ENCODE results near the gene RAB1A. TPM values are rescaled to one million over a fixed set of nuclear protein-coding genes. Genes with fewer than 3 reads are reported as not detected.

RAB1A gene
- total RNA-seq, 1 donor from 2014 or later, result 128 TPM

DNA sequence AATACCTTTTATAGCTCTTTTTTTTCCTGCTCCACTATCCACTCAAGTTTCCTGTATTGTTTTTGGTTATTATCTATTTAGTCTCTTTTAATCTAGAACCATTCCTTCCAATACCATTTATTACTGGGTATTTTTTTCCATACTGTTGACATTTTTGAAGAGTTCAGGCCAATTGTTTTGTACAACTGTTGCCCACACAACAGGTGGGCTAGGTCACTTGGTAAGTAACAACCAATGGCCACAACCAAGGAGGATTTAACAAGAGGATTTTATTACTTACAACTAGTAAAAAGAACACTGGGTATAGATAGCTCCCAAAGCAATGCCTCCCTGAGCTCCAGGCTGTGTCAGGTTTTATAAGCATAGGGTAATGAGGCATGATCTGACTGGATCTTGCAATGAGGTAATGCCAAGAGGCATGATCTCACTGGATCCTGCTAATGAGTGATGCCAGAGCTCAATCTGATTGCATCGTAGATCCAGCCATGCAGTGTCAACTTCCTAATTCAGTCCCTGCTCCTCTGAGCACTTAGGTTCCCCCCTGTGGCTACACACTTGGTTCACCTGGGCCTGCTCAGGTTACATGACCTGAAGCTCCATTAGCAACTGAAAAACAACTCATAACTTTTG is 80.8 kb downstream of the RAB1A start:
- Mint-ChIP-seq H3K36me3 (peaks cover 4% of the 10 kb centered on the region), H3K9me3 (no peaks in the 10 kb centered on the region), H3K4me1 (ENCODE audit: unreplicated experiment) (no peaks in the 10 kb centered on the region), H3K4me3 (no peak overlapping the region), H3K27ac (no peak overlapping the region), H3K27me3 (no peaks in the 10 kb centered on the region)
- DNase-seq (ENCODE audit: extremely low spot score, unreplicated experiment), result no peak
- TF ChIP-seq CTCF (conservative IDR thresholded peaks at IDR 0.05), result no peak

GRCh38 chr2:65046633-65047407 is 83.1 kb downstream of the RAB1A start:
- peaks cover 5% of the 10 kb centered on the region for H3K36me3 Mint-ChIP-seq
- DNase-seq (ENCODE audit: extremely low spot score, unreplicated experiment), result no peak
- H3K27ac Mint-ChIP-seq, result no peak overlapping the region
- H3K27me3 Mint-ChIP-seq, result no peaks in the 10 kb centered on the region
- no peaks in the 10 kb centered on the region for H3K4me1 Mint-ChIP-seq (ENCODE audit: unreplicated experiment)
- no peak for TF ChIP-seq CTCF (conservative IDR thresholded peaks at IDR 0.05)
- no peaks in the 10 kb centered on the region for H3K9me3 Mint-ChIP-seq
- H3K4me3 Mint-ChIP-seq, result no peak overlapping the region

DNA sequence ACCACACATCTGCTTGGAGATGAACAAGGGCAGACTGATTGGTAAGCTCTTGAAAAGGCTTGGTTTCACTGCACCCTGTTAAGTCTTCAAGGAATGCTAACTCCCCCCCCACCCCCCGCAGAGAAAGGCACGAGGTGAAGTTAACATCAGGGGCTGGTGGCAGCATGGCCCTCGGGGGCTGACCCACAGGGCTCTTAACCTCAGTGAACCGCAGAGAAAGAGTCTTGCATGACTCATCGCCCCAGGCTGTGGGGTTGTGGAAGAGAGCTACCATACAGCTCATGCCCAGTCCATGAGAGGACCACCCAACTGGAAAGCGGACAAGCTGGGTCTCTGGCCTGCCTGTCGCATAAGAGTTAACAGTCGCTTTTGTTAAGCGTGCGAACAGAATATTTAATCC is 84.3 kb downstream of the RAB1A start:
- Mint-ChIP-seq H3K9me3 (no peaks in the 10 kb centered on the region), H3K36me3 (peaks cover 5% of the 10 kb centered on the region), H3K27me3 (no peaks in the 10 kb centered on the region), H3K4me3 (no peak overlapping the region), H3K27ac (no peak overlapping the region), H3K4me1 (ENCODE audit: unreplicated experiment) (no peaks in the 10 kb centered on the region)
- no peak for DNase-seq (ENCODE audit: extremely low spot score, unreplicated experiment)
- TF ChIP-seq CTCF (conservative IDR thresholded peaks at IDR 0.05), result no peak

DNA sequence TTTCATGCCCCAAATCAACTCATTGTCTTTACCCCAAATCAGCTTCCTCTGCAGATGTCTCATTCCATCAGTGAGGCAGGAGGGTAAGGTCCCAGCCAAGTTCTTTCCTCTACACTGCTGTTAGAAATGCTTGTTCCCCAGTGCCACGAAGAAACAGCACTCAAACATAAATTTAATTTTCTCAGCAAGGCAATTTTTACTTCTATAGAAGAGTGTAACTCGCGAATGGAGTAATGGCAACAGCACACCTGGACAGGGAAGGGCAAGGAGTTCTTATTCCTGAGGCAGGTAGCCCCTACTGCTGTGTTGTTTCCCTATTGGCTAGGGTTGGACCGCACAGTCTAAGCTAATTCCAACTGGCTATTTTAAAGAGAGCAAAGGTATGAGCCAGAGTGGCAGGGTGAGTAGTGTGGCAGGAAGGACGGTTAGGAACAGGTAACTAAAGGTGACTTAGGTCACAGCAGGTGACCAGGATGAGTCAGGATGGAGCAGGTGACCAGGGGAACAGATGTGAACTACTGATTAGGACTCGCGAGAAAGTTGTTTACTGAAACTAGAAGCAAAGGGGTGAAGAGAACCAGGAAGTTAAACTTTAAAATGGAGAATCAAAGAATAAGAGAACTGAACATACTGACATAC is 85.7 kb downstream of the RAB1A start:
- no peaks in the 10 kb centered on the region for H3K9me3 Mint-ChIP-seq
- H3K27me3 Mint-ChIP-seq, result no peaks in the 10 kb centered on the region
- no peak for DNase-seq (ENCODE audit: extremely low spot score, unreplicated experiment)
- H3K4me1 Mint-ChIP-seq (ENCODE audit: unreplicated experiment), result peaks cover 5% of the 10 kb centered on the region
- peaks cover 5% of the 10 kb centered on the region for H3K36me3 Mint-ChIP-seq
- no peak for TF ChIP-seq CTCF (conservative IDR thresholded peaks at IDR 0.05)
- no peak overlapping the region for H3K4me3 Mint-ChIP-seq
- H3K27ac Mint-ChIP-seq, result no peak overlapping the region

GRCh38 chr2:65043001-65043400 is 86.9 kb downstream of the RAB1A start:
- Mint-ChIP-seq H3K27ac (no peak overlapping the region), H3K36me3 (peaks cover 5% of the 10 kb centered on the region), H3K9me3 (no peaks in the 10 kb centered on the region), H3K4me1 (ENCODE audit: unreplicated experiment) (peaks cover 5% of the 10 kb centered on the region), H3K27me3 (no peaks in the 10 kb centered on the region), H3K4me3 (no peak overlapping the region)
- no peak for DNase-seq (ENCODE audit: extremely low spot score, unreplicated experiment)
- no peak for TF ChIP-seq CTCF (conservative IDR thresholded peaks at IDR 0.05)

Data from type B pancreatic cell (in vitro differentiated cells).